Suprapubic skin (tissue), 4 donors: ENCODE data around the gene TEAD1. TPM values are rescaled to one million over a fixed set of nuclear protein-coding genes. Genes with fewer than 3 reads are reported as not detected.

Source experiments
- DNase-seq, 2 donors: peaks; one replicate each; pipeline ENCODE4 v3.0.0-alpha.2; 2019; ENCODE audit warnings: low spot score in 2 of 2
- H3K27ac ChIP-seq: fragments of 200-600 bp; sonication (generic); one replicate; pipeline ENCODE4 v1.5.1; 2019
- H3K27me3 ChIP-seq: fragments of 200-600 bp; sonication (generic); one replicate; pipeline ENCODE4 v1.5.1; 2019
- H3K36me3 ChIP-seq: fragments of 200-600 bp; sonication (generic); one replicate; pipeline ENCODE4 v1.5.1; 2019
- H3K4me1 ChIP-seq: fragments of 200-600 bp; sonication (generic); one replicate; pipeline ENCODE4 v1.5.1; 2019
- H3K4me3 ChIP-seq: fragments of 200-600 bp; sonication (generic); one replicate; pipeline ENCODE4 v1.5.1; 2019; ENCODE audit warnings: mild to moderate bottlenecking
- H3K9me3 ChIP-seq: fragments of 200-600 bp; sonication (generic); one replicate; pipeline ENCODE4 v1.5.1; 2019
- CTCF ChIP-seq, 2 donors: fragments of 200-600 bp in 1 of 2; fragments of 450-650 bp in 1 of 2; sonication (generic) in 1 of 2; IDR thresholded peaks; one replicate each; pipeline ENCODE4 v1.5.1; 2016 to 2019; ENCODE audit warnings: antibody characterized with exemption in 2 of 2, mild to moderate bottlenecking in 1 of 2, moderate library complexity in 1 of 2
- EP300 ChIP-seq: sonication (generic); formaldehyde crosslinking; IDR thresholded peaks from one replicate; pipeline ENCODE4 v1.6.1; 2017; ENCODE audit warnings: antibody characterized with exemption
- POLR2A ChIP-seq, 2 donors: fragments of 450-650 bp; IDR thresholded peaks; one replicate each; pipeline ENCODE4 v1.6.1; 2017; ENCODE audit warnings: antibody characterized with exemption in 2 of 2, mild to moderate bottlenecking in 2 of 2, moderate library complexity in 2 of 2
- POLR2AphosphoS5 ChIP-seq, 3 donors: sonication (generic); formaldehyde crosslinking; IDR thresholded peaks; one replicate each; pipeline ENCODE4 v1.6.1; 2017; ENCODE audit warnings: antibody characterized with exemption in 3 of 3
- WGBS: methylation state at CpG from one replicate; pipeline ENCODE4 v1.1.5; 2018; 5-methylcytosine and 5-hydroxymethylcytosine counted together
- total RNA-seq, 4 donors: library from RNA; depleted of rRNA; stranded (reverse); fragments of >200 nt; gene quantifications; one replicate each; pipeline ENCODE4 v1.1.0, GENCODE V29; 2016

TEAD1 gene
- total RNA-seq, 4 donors from 2014 or later, result 60.3 to 84.8 (median 72.4) TPM

GRCh38 chr11:12951376-12951775 is 277.2 kb downstream of the TEAD1 start:
- H3K9me3 ChIP-seq, result no peaks in the 10 kb centered on the region
- DNase-seq, result no peak
- H3K27me3 ChIP-seq, result no peaks in the 10 kb centered on the region
- H3K4me1 ChIP-seq, result no peaks in the 10 kb centered on the region
- H3K4me3 ChIP-seq, result no peak overlapping the region
- H3K36me3 ChIP-seq, result no peaks in the 10 kb centered on the region
- 89% methylated on average over 1 of the region's 1 CpG for WGBS
- no peak for TF ChIP-seq EP300
- TF ChIP-seq POLR2A (IDR thresholded peaks at IDR 0.05), result no peak
- TF ChIP-seq POLR2AphosphoS5 (IDR thresholded peaks at IDR 0.05), result no peak
- no peak for TF ChIP-seq CTCF (IDR thresholded peaks at IDR 0.05)
- no peak overlapping the region for H3K27ac ChIP-seq

- H3K36me3 ChIP-seq, result no peaks in the 10 kb centered on the region
- no peaks in the 10 kb centered on the region for H3K27me3 ChIP-seq
- no peaks in the 10 kb centered on the region for H3K9me3 ChIP-seq
- DNase-seq, result no peak
- H3K27ac ChIP-seq, result no peak overlapping the region
- no peak overlapping the region for H3K4me3 ChIP-seq
- TF ChIP-seq EP300 (no peak), CTCF (IDR thresholded peaks at IDR 0.05) (no peak), POLR2AphosphoS5 (IDR thresholded peaks at IDR 0.05) (no peak), POLR2A (IDR thresholded peaks at IDR 0.05) (no peak)
- H3K4me1 ChIP-seq, result no peaks in the 10 kb centered on the region
Measured at GRCh38 chr11:12952094-12952493, 277.9 kb downstream of the TEAD1 start.

GRCh38 chr11:12958986-12959385 is 284.8 kb downstream of the TEAD1 start:
- Histone ChIP-seq H3K4me3 (no peak overlapping the region), H3K27ac (no peak overlapping the region), H3K36me3 (no peaks in the 10 kb centered on the region), H3K27me3 (no peaks in the 10 kb centered on the region), H3K9me3 (no peaks in the 10 kb centered on the region), H3K4me1 (no peaks in the 10 kb centered on the region)
- TF ChIP-seq EP300 (no peak), CTCF (IDR thresholded peaks at IDR 0.05) (no peak), POLR2A (IDR thresholded peaks at IDR 0.05) (no peak), POLR2AphosphoS5 (IDR thresholded peaks at IDR 0.05) (no peak)
- WGBS, result 71% methylated on average over 3 of the region's 3 CpGs
- DNase-seq, result no peak

GRCh38 chr11:12961615-12962014 is 287.4 kb downstream of the TEAD1 start:
- 63% methylated on average over 2 of the region's 2 CpGs for WGBS
- Histone ChIP-seq H3K4me1 (no peaks in the 10 kb centered on the region), H3K9me3 (no peaks in the 10 kb centered on the region), H3K4me3 (no peak overlapping the region), H3K36me3 (no peaks in the 10 kb centered on the region), H3K27ac (no peak overlapping the region), H3K27me3 (no peaks in the 10 kb centered on the region)
- no peak for DNase-seq
- TF ChIP-seq POLR2A (IDR thresholded peaks at IDR 0.05), result no peak
- TF ChIP-seq POLR2AphosphoS5 (IDR thresholded peaks at IDR 0.05), result no peak
- no peak for TF ChIP-seq EP300
- TF ChIP-seq CTCF (IDR thresholded peaks at IDR 0.05), result no peak

GRCh38 chr11:12962306-12962705 is 288.1 kb downstream of the TEAD1 start:
- WGBS, result 93% methylated on average over 9 of the region's 10 CpGs
- Histone ChIP-seq H3K27me3 (no peaks in the 10 kb centered on the region), H3K36me3 (no peaks in the 10 kb centered on the region)

More at GRCh38 chr11:12962306-12962705, 288.1 kb downstream of the TEAD1 start:
- Histone ChIP-seq H3K9me3 (no peaks in the 10 kb centered on the region), H3K4me1 (no peaks in the 10 kb centered on the region), H3K27ac (no peak overlapping the region), H3K4me3 (no peak overlapping the region)
- DNase-seq, result no peak
- TF ChIP-seq CTCF (IDR thresholded peaks at IDR 0.05) (no peak), EP300 (no peak), POLR2AphosphoS5 (IDR thresholded peaks at IDR 0.05) (no peak), POLR2A (IDR thresholded peaks at IDR 0.05) (no peak)
